ENCODE data around the gene SORCS2. TPM values are rescaled to one million over a fixed set of nuclear protein-coding genes. Genes with fewer than 3 reads are reported as not detected.

Gene SORCS2
- polyA plus RNA-seq, 3 donors: 0.46 to 0.55 TPM; not detected in 1

GRCh38 chr4:7540654-7541413 is 348.5 kb downstream of the SORCS2 start:
- peak overlapping the region in 1 of 7 donors; percentile 37 for H3K27ac Mint-ChIP-seq
- Histone ChIP-seq H3K4me1 (ENCODE audit: control insufficient read depth in 1 of 2, insufficient read depth in 2 of 2, low read length in 2 of 2) (peaks cover 4 to 13% of the 10 kb centered on the region in 2 donors), H3K79me2 (ENCODE audit: insufficient read depth, low read length) (no peaks in the 10 kb centered on the region), H4K20me1 (ENCODE audit: insufficient read depth, low read length) (no peaks in the 10 kb centered on the region), H2AFZ (ENCODE audit: insufficient read depth, low read depth, low read length, poor library complexity, severe bottlenecking) (no peak overlapping the region), H3K27me3 (ENCODE audit: control insufficient read depth in 2 of 2, insufficient read depth in 2 of 2, low read length in 2 of 2) (no peaks in the 10 kb centered on the region), H3K27ac (ENCODE audit: low read depth in 1 of 2, low read length in 2 of 2) (no peak overlapping the region), H3K36me3 (replicated peaks in 1 of 2; ENCODE audit: control insufficient read depth in 1 of 2, insufficient read depth in 2 of 2, low read length in 2 of 2) (no peaks in the 10 kb centered on the region), H3K4me3 (replicated peaks in 1 of 3; ENCODE audit: low read depth in 2 of 3, low read length in 3 of 3) (no peak overlapping the region), H3K4me2 (replicated peaks; ENCODE audit: extremely low read depth, low read length, poor library complexity, severe bottlenecking) (no peak overlapping the region), H3K9ac (ENCODE audit: insufficient read depth, low read length, poor library complexity, severe bottlenecking) (no peak overlapping the region), H3K9me3 (replicated peaks in 1 of 2; ENCODE audit: control insufficient read depth in 1 of 2, insufficient read depth in 1 of 2, low read length in 2 of 2) (peaks cover 6 to 18% of the 10 kb centered on the region in 2 donors)
- H3K9me3 Mint-ChIP-seq: peaks cover 9 to 16% (median 11%) of the 10 kb centered on the region in 7 donors
- no peaks in the 10 kb centered on the region for H3K36me3 Mint-ChIP-seq
- no peak for DNase-seq
- WGBS (ENCODE audit: insufficient coverage): 87% methylated on average over 8 of the region's 17 CpGs
- peaks cover under 1 to 2% (median 1%) of the 10 kb centered on the region in 3 donors for H3K27me3 Mint-ChIP-seq (ENCODE audit: low read depth in 3 of 3)
- intact Hi-C loops (cut with micrococcal nuclease): no loop called here
- TF ChIP-seq CTCF (IDR thresholded peaks at IDR 0.05): no peak
- no peak overlapping the region for H3K4me3 Mint-ChIP-seq
- H3K4me1 Mint-ChIP-seq: peaks cover 2% of the 10 kb centered on the region

GRCh38 chr4:7541414-7541810 is 349.1 kb downstream of the SORCS2 start:
- no peaks in the 10 kb centered on the region for H3K79me2 ChIP-seq (ENCODE audit: insufficient read depth, low read length)
- no peaks in the 10 kb centered on the region for H3K36me3 Mint-ChIP-seq
- H2AFZ ChIP-seq (ENCODE audit: insufficient read depth, low read depth, low read length, poor library complexity, severe bottlenecking): no peak overlapping the region
- no peak overlapping the region for H3K9ac ChIP-seq (ENCODE audit: insufficient read depth, low read length, poor library complexity, severe bottlenecking)
- H3K4me1 Mint-ChIP-seq: peaks cover 2% of the 10 kb centered on the region
- H3K9me3 Mint-ChIP-seq: peaks cover 9 to 17% (median 10%) of the 10 kb centered on the region in 7 donors
- H3K27ac Mint-ChIP-seq: no peak overlapping the region
- no peaks in the 10 kb centered on the region for H3K27me3 ChIP-seq (ENCODE audit: control insufficient read depth in 2 of 2, insufficient read depth in 2 of 2, low read length in 2 of 2)
- no peak overlapping the region for H3K4me3 ChIP-seq (replicated peaks in 1 of 3; ENCODE audit: low read depth in 2 of 3, low read length in 3 of 3)
- peaks cover 4 to 13% of the 10 kb centered on the region in 2 donors for H3K4me1 ChIP-seq (ENCODE audit: control insufficient read depth in 1 of 2, insufficient read depth in 2 of 2, low read length in 2 of 2)
- WGBS (ENCODE audit: insufficient coverage): 95% methylated on average over 8 of the region's 8 CpGs
- H4K20me1 ChIP-seq (ENCODE audit: insufficient read depth, low read length): no peaks in the 10 kb centered on the region
- no peak overlapping the region for H3K4me3 Mint-ChIP-seq
- no peak overlapping the region for H3K4me2 ChIP-seq (replicated peaks; ENCODE audit: extremely low read depth, low read length, poor library complexity, severe bottlenecking)
- TF ChIP-seq CTCF (IDR thresholded peaks at IDR 0.05): no peak
- intact Hi-C loops (cut with micrococcal nuclease): no loop called here
- H3K27ac ChIP-seq (ENCODE audit: low read depth in 1 of 2, low read length in 2 of 2): no peak overlapping the region
- H3K9me3 ChIP-seq (replicated peaks in 1 of 2; ENCODE audit: control insufficient read depth in 1 of 2, insufficient read depth in 1 of 2, low read length in 2 of 2): peaks cover 6 to 18% of the 10 kb centered on the region in 2 donors
- DNase-seq: no peak
- H3K36me3 ChIP-seq (replicated peaks in 1 of 2; ENCODE audit: control insufficient read depth in 1 of 2, insufficient read depth in 2 of 2, low read length in 2 of 2): no peaks in the 10 kb centered on the region
- peaks cover 0 to 4% (median 4%) of the 10 kb centered on the region in 3 donors for H3K27me3 Mint-ChIP-seq (ENCODE audit: low read depth in 3 of 3)

Data from CD14-positive monocyte (primary cell).